ENCODE measurements around the gene NUB1.

NUB1 gene

DNA sequence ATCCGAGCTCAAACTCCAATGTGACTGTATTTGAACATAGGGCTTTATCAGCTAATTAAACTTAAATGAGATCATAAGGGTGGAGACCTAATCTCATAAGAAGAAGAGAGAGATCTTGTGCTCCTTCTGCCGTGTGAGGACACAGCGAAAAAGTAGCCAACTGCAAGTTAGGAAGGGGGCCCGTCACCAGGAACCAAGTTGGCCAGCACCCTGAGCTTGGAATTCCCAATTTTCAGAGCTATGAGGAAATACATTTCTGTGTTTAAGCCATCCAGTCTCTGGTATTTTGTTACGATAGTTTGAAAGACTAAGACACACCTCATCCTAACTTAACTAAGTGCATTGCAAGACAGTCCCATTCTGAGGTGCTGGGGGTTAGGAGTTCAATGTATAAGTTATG is 82.3 kb downstream of the NUB1 start:
- no peak for DNase-seq (ENCODE audit: low read depth)

- DNase-seq (ENCODE audit: low read depth): no peak
These were observed 83.2 kb downstream of the NUB1 start for GRCh38 chr7:151424799-151425198.

DNA sequence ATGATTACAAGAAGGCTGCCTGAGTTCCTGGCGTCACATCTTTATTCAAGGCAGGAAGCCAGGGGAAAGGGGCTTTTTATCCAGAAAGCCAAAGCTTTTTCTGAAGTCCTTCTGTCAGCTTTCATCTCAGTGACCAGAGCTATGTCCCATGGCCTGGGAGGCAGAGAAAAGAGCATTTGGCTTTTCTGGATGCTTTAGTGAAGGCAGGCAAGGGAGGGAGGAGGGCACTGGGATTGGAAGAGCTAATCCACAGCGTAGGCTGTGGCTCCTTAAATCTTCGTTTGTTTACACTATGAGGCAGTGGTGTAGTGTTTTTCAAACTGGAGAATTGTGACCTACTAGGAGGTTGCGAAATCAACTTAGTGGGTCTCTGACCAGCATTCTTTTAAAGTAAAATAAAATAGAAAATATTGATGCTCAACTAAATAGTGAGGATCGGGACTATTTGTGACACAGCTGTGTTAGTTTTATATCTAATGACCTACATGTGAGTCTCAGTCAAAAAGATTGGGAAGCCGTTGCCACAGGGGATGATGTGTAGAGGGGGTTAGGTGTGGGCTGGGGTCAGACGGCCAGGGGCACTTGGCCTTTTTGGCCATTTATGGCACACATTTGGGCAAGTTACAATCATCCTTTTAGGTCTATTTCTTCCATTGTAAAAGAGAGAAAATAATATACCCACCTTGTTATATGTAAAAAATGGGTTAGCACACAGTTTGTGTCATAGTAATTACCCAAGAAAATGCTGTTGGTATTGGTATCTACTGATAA is 84.2 kb downstream of the NUB1 start:
- DNase-seq (ENCODE audit: low read depth): no peak

DNA sequence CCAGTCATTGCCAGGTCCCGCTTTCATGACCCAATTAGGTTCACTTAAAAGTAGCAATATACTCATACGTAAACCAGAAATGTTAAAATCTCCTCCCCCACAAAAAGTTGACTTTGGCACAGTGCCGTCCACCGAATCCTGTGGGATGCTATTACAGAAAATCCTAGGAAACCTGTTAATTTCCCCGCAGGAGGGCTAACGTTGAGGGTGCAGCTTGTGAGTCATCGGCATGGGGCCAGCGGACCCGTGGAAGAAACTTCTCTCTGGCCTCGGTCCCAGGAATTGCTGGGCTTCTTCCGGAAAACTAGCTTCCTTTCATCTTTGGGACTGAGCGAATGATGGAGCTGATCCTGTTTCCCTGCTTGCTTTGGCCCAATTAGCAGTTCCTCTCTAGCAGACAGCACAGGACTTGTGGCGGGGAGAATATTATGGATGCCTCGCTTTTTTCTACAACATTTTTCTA is 84.9 kb downstream of the NUB1 start:
- no peak for DNase-seq (ENCODE audit: low read depth)

DNA sequence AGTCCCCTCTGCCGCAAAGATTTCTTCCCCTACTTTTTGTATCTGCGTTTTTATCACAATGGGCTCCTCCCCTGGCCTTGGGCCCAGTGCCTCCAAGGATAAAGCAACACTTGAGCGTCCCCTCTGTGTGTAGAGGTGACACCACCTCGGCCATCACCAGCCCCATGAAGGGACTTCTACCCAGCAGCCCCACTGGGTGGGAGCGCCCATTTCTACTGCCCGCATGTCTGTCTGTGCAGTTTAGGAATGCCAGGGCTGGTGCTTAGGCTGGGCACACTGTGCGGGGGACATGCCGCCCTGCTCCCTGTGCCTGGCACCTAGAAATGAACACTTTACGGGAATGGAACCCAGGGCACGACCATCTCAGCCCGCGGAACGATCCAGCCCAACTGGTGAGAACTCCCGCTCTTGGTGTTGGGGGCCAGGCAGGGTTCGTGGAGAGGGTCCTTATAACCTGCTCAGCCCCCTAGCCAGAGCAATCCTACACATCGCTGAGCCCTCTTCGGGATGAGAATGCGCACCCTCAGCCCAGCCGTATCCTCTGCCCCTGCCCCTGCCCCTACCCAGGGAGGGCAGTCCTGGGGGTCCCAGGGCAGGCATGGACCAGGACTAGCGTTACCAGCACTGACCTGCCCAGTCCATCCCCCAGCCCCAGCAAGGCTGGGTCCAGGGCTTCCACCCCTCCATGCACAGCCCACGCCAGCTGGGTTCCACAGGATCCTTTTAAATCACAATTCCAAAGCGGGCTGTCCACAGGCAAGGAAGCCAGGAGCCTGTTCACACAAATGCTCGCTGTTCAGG is 85.5 kb downstream of the NUB1 start:
- no peak for DNase-seq (ENCODE audit: low read depth)

DNA sequence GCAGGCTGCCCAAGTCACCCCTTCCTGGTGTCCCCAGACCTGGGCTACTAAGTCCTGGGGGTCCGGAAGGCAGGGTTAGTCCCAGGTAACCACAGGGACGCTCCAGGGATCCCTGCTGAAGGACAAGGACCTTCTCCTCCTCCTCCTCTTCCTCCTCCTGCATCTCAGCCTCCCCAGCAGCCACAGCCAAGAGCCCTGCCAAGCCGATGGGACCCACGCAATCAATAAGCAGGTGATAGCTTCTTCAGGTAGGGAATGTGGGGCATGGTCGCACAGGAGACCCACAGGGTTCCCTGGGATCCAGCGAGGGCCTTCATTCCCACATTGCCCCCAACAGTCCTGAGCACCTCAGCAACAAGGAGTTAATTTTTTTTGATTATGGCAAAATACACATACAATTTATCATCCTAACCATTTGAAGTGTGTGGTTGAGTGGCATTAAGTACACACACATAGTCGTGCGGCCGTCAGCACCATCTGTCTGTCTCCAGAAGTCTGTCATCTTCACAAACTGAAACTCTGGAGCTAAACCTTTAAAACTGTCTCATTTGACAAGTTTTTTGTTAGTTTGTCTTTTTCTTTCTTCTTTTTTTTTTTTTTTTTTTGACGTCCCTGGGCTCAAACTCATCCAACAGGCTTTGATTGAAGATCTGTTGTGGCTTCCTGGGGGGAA is 86.2 kb downstream of the NUB1 start:
- no peak for DNase-seq (ENCODE audit: low read depth)
